Uterine smooth muscle cell (primary cell): ENCODE data around the gene ZGLP1. TPM values are rescaled to one million over a fixed set of nuclear protein-coding genes. Genes with fewer than 3 reads are reported as not detected.

ENCODE experiments used
- total RNA-seq: library from RNA; depleted of rRNA; stranded (reverse); fragments of >200 nt; gene quantifications from 2 replicates; pipeline ENCODE4 v1.2.3, GENCODE V29; 2014

ZGLP1 gene
- total RNA-seq, result 0.22 and 0.87 TPM in 2 replicates

GRCh38 chr19:10309423-10309822 lies at the start of gene ZGLP1:
Gene ZGLP1 (minus strand): TSS chr19:10309815.

GRCh38 chr19:10339380-10339960 lies 29.9 kb upstream of the ZGLP1 start, which contains the start of gene ICAM3:
Gene ICAM3 (minus strand): TSS chr19:10339624. CDS start chr19:10339614, 10 bp downstream.

GRCh38 chr19:10332965-10333757 lies 23.5 kb upstream of the ZGLP1 start, which contains the start of gene RAVER1:
Gene RAVER1 (minus strand): TSS chr19:10333529. CDS start chr19:10333507, 22 bp downstream.

GRCh38 chr19:10315335-10316214 lies 6.0 kb upstream of the ZGLP1 start, which contains the start of gene FDX2:
Gene FDX2 (minus strand): TSS chr19:10316015. CDS start chr19:10315996, 19 bp downstream.

GRCh38 chr19:10289836-10290356 lies 19.7 kb downstream of the ZGLP1 start, which contains the start of gene ICAM5:
Gene ICAM5 (plus strand): TSS chr19:10289952. CDS start chr19:10290044, 92 bp downstream.

GRCh38 chr19:10286803-10287737 lies 22.5 kb downstream of the ZGLP1 start, which contains the start of gene ICAM4:
Gene ICAM4 (plus strand): TSS chr19:10286955. CDS start chr19:10287013, 58 bp downstream.

GRCh38 chr19:10270616-10271394 lies 38.8 kb downstream of the ZGLP1 start, which contains the start of gene ICAM1:
Gene ICAM1 (plus strand): TSS chr19:10271120. CDS start chr19:10271160, 40 bp downstream.

Other genes with a start within 250 kb of the ZGLP1 start
- 18.2 and 20.1 TPM in 2 replicates for gene SHFL, start 223.5 kb downstream of the ZGLP1 start, total RNA-seq
- not detected in 2 replicates for gene ANGPTL6, start 207.1 kb downstream of the ZGLP1 start, total RNA-seq
- gene PPAN, start 203.5 kb downstream of the ZGLP1 start, total RNA-seq, result 27.4 and 42.7 TPM in 2 replicates
- gene P2RY11, start 198.1 kb downstream of the ZGLP1 start, total RNA-seq, result 3.0 and 3.9 TPM in 2 replicates
- 318 and 322 TPM in 2 replicates for gene EIF3G, start 189.9 kb downstream of the ZGLP1 start, total RNA-seq
- gene DNMT1, start 114.9 kb downstream of the ZGLP1 start, total RNA-seq, result 38.0 and 90.2 TPM in 2 replicates
- gene S1PR2, start 78.5 kb downstream of the ZGLP1 start, total RNA-seq, result 11.2 and 12.2 TPM in 2 replicates
- gene MRPL4, start 57.6 kb downstream of the ZGLP1 start, total RNA-seq, result 22.2 and 27.1 TPM in 2 replicates
- gene ICAM1, start 38.7 kb downstream of the ZGLP1 start, total RNA-seq, result 4.8 and 5.6 TPM in 2 replicates
- 0.33 and 0.75 TPM in 2 replicates for gene ICAM4, start 22.9 kb downstream of the ZGLP1 start, total RNA-seq
- 1.8 and 4.6 TPM in 2 replicates for gene ICAM5, start 19.9 kb downstream of the ZGLP1 start, total RNA-seq
- 18.2 and 28.6 TPM in 2 replicates for gene FDX2, start 6.2 kb upstream of the ZGLP1 start, total RNA-seq
- 16.1 and 17.5 TPM in 2 replicates for gene RAVER1, start 23.7 kb upstream of the ZGLP1 start, total RNA-seq
- 5.1 and 9.6 TPM in 2 replicates for gene ICAM3, start 29.8 kb upstream of the ZGLP1 start, total RNA-seq
- gene TYK2, start 70.8 kb upstream of the ZGLP1 start, total RNA-seq, result 80.7 and 101 TPM in 2 replicates
- 214 and 295 TPM in 2 replicates for gene CDC37, start 93.7 kb upstream of the ZGLP1 start, total RNA-seq
- 3.7 and 5.6 TPM in 2 replicates for gene PDE4A, start 110.7 kb upstream of the ZGLP1 start, total RNA-seq
- 77.9 and 93.1 TPM in 2 replicates for gene KEAP1, start 193.5 kb upstream of the ZGLP1 start, total RNA-seq
- 0.12 and 0.44 TPM in 2 replicates for gene S1PR5, start 207.6 kb upstream of the ZGLP1 start, total RNA-seq
- gene ATG4D, start 234.1 kb upstream of the ZGLP1 start, total RNA-seq, result 13.5 and 16.7 TPM in 2 replicates